ENCODE data around the gene FDPS.
"Not testable (repeated sequence)": the region's sequence is repeated elsewhere in the genome, so short reads cannot be mapped to it uniquely, and the experiment has no call there.

Gene FDPS

DNA sequence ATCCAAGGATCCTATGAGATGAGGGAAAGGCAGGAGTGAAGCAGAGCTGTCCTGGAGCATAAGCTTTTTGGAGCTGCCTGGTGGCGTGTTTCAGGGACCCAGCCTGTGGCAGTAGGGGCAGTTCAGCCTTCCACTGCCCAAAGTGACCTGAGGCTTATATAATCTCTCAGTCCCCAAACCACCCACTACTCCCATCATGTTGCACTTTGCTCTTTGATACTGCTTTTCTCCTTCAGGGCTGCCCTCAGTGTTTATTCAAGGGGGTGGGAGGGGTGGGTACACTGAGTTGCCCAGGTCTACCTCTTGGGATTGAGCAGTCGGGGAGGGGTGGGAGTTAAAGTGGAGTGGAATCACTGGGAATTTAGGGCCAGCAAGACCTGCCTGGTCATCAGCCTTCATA is 22.1 kb upstream of the FDPS start:
- DNase-seq, result no peak

DNA sequence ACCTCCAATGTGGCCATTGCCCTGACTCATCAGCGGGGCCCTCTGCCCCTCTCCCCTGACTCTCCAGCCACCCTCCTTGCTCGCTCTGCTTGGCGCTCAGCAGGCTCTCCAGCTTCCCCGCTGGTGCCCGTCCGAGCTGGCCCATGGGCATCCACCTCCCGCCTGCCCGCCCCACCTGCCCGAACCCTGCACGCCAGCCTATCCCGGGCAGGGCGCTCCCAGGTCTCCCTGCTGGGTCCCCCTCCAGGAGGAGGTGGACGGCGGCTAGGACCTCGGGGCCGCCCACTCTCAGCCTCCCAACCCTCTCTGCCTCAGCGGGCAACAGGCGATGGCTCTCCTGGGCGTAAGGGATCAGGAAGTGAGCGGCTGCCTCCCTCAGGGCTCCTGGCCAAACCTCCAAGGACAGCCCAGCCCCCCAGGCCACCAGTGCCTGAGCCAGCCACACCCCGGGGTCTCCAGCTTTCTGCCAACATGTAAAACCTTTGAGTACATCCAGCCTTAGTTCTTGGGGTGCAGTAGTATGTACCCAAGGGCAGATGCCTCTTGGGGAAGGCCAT is 20.6 kb upstream of the FDPS start:
- no peak for DNase-seq

DNA sequence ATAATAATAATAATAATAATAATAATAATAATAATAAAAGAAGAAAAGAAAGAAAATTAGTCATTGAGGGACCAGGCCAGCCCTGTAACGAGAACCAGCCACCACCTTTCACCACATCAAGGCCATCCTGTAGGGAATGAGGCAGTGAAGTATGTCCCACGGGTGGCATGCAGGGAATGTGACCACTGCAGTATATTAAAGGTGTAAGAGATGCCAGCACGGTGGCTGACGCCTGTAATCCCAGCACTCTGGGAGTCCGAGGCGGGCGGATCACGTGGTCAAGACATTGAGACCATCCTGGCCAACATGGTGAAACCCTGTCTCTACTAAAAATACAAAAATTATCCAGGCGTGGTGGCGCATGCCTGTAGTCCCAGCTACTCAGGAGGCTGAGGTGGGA is 17.7 kb upstream of the FDPS start:
- not testable (repeated sequence) for DNase-seq

DNA sequence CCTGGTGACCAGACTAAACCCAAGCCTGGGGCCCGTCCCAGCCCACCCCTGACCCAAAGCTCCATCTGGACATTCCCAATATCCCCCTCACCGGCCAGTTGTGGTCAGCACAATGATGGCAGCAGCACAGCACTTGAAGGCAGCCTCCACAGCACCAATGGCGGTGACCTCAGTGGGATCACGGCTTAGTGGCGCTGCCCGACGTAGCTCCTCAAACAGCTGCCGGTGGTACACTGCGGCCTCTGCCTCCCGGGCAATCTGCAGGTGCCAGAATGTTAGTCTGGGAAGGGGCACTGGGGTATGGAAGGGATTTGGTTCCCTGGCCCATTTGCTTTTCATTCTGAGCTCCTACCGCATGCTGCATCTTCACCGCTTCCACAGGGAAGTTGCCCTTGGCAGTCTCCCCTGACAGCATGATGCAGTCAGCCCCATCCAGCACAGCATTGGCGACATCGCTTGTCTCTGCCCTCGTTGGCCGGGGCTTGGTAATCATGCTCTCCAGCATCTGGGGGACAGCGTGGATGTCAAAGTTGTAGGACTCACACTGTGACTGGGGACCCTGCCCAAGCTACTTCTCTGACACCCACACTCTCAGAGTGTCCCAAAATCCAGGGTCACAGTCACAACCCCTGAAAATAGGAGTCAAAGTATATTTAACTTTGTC is 15.4 kb upstream of the FDPS start:
- DNase-seq, result no peak

DNA sequence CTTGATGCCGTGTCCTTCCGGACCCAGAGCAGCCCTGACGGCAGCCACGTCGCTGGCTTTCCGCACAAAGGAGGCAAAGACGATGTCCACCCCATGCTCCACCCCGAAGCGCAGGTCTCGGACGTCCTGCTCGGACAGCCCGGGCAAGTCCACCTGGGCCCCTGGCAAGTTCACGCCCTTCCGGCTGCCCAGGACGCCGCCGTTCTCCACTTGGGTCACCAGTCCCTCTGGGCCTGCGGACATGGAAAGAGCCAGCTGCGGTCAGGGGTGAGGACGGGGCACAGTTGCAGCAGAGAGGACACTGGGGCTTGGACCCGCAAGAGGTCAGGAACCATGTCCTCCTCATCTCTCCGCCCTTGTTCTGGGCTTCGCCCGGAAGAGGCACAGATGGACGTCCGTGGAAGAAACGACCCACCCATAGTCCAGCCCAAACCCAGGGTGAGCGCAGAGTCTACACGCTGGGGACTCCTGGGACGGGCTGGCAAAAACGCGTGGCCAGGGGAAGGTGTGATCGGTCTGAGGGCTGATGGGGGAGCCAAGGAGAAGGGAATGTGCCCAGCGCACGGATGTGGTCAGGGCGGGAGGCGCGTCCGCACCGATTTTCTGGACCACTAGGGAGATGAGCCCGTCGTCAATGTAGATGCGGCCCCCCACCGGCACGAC is 14.0 kb upstream of the FDPS start:
- DNase-seq, result no peak

DNA sequence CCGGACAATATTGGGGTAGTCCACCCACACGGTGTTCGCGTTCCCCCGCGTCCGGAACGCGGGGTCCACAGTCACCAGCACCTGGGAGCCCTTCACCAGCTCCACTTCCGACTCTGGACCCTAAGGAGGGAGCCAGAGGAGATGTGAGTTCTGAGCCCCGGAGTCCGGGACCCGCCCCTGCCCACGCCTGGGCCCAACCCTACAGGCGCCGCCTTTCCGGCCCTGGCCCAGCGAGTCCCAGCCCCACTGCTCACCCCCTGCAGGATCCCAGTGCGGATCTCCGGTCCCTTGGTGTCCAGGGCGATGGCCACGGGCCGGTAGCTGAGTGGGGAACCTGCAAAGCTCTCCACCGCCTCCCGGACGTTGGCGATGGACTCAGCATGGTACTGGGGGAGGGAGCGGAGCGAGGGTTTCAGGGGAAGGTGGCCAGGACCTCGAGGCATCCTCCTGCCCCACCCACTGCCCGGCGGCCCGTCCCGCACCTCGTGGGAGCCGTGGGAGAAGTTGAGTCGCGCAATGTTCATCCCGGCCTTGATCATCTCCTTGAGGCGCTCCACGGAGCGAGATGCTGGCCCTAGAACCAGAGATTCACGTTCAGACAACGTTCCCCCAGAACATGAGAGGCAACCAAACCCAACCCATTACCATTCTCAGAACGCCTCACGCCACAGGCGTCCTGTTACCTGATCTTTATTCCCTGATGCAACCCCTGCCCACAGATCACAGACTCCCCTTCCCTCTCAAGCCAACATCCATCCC is 13.3 kb upstream of the FDPS start:
- no peak for DNase-seq

DNA sequence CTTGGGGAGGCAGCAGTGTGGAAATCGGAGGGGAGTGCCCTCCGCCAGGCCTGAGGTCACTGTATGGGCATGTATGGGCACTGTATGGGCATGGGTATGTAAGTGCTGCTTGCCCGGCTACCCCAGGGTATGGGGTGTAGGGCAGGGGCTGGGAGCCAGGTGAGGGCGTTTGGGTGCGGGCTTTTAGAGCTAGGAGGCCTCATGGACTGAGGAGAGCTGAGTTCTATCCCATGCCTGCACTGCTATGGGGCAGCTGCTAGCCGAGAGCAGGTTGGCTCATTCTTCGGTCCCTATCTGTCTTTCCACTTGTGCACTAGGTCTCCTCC is 12.8 kb upstream of the FDPS start:
- no peak for DNase-seq

DNA sequence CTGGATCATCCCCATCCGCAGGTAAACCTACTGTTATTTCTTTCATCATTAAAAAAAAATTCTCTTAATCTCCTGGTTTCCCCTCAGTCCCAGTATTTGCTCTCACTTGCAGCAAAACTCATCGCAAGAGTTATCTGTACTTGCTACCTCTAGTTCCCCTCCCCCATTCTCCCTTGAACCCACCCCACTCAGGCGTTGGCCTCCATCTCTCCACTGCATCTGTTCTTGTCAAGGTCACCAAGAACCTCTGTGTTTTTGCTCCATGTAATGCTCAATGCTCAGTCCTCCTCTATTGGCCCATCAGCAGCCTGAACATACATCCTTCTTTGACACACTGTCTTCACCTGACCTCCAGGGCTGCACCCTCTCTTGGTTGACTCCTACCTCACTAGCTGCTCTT is 12.0 kb upstream of the FDPS start:
- no peak for DNase-seq

DNA sequence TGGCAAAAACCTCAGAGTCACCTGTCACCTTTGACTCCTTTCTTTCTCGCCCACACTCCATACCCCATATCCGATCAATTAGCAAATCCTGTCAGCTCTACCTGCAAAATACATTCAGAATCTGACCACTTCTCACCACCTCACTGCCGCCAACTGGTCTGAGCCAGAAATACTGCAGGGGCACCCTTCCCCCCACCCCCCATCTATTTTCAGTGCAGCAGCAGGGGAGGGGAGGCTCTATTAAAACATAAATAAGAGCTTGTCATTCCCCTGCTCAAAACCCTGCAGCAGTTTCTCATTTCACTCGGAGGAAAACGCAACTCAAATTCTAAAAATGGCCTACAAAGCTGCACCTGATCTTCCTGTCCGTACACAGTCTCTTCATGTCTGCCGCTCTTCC is 11.3 kb upstream of the FDPS start:
- DNase-seq, result no peak

DNA sequence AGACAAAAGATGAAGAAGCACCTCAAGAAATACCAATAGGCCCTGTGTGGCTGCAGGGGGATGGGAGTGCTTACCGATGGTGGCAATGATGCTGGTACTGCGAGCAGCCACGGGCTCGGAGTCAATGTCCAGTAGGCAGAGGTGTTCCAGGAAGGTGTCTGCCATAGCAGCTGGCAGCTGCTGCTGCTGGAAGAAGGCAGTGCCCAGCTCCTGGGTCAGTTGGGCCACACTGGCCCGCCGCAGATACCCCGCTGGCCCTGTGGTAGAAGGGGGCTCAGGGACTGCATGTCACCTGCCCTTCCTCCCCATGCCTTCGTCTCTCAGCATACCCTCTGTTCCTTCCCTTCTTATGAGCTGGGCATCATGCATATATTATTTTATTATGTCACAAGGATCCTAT is 8.6 kb upstream of the FDPS start:
- DNase-seq, result no peak

DNA sequence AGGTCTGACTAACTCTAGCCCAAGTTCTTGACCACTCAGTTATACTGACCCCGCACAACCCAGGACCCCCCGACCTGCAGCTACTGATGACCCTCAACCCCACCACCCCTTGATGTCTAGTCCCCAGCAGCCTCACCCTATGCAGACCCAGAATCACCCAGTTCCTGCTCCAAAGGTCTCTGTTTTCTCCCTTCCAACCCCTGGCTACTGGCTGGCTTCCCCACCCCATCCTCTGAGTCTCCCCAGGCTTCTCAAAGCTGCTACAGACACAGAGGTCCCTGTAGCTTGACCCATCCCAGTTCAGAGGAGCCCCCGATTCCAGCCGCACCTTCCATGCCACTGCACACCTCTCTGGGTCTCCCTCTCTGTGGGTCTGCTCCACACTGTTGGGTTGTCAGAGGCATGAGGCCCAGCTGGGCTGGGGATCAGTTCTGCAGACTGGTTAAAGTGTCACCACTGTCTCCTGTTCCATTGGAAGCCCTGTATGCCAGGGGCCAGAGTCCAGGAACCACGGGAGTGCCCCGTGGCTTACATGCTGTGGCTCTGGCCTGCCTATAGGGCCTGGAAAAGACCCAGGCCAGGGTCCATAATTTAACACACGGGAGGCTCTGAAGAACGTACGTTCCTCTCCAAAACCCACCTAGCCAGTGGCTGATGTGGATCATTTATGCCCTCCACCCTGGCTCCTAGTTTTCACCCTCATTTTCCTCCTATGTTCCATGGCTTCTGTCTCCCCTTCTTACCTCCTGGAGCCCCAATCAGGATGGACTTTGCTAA is 7.9 kb upstream of the FDPS start:
- no peak for DNase-seq

DNA sequence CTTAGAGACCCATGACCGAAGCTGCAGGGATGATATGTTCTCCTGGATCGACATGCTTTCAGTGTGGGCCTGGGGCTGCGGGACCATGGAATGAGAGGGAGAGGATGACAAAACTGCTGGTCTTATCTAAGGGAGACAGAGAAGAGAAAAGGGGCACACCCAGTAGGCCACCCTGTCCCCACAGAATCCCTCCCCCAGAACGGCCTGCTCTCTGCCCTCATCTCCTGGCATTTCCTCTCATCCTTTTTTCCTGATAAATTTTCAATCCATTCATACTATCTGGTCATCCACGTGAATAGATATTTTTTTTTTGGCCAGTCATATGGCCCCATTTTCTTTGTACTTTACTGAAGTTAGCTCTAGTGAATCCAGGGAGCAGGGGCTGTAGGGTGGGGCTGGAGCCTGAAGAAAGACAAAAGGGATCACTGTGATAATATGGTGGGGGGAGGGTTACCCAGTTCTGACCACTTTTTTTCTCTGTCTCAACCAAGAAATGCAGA is 7.3 kb upstream of the FDPS start, which contains the start of gene PKLR:
PKLR (minus strand) TSS at position 97 of the 500 bp plus-strand sequence; CDS start at position 54, 43 bp downstream.
- DNase-seq, result no peak

DNA sequence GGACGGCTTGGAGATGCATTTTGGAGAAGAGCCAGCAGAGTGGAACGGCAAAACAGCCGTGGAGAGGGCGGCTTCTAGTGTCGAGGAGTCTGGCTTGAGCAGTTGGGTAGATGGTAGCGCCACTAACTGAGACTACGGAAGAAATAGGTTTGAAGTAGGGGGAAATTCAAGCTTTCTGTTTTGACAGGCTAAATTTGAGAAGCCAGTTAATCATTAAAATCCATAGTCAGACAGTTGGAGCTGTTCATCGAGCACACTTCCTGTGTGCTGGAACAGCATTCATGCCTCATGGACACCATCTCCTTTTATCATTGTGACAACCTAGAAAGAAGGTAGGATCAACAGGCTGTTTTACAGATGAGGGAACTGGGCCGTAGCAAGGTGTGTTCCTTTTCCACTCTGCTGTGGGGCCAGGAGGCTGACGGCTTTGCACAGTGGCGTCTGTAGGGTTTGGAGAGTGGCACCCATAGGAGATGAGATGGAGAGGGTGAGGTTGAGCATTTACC is 4.1 kb upstream of the FDPS start:
- DNase-seq, result no peak

DNA sequence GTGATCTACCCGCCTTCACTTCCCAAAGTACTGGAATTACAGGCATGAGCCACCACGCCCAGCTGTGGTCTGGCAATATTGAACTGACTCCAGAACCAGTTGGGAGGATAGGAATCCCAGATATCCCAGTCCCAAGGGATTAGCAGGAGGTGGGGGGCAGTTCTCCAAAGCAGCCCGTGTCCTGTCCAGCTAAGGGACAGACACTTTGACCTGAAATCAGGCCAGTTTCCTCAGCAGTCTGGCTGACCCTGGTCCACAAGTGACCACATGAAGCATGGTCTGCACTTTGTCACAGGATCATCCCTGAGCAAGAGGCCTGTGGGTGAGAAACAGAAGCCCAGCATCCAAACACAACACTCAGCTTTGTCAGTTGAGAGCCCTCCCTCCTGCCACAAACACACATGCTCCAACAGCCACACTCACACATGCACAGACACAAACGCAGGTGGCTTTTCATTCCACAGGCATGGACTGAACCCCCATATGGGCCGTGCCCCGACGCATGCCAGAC is 2.7 kb upstream of the FDPS start:
- no peak for DNase-seq

DNA sequence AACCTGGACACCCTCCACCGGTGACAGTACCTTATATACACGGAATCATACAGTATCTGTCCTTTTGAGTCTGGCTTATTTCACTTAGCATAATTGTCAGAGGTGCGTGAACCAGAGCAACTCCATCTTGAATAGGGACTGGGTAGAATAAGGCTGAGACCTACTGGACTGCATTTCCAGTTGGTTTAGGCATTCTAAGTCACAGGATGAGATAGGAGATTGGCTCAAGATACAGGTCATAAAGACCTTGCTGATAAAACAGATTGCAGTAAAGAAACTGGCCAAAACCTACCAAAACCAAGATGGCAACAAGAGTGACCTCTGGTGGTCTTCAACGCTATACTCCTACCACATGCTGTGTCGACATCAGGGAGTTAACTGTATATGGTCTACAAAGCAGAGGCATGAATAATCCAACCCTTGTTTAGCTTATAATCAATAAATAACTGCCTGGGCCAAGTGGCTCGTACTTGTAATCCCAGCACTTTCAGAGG is 1.4 kb upstream of the FDPS start:
- DNase-seq, result peak; percentile 8

DNA sequence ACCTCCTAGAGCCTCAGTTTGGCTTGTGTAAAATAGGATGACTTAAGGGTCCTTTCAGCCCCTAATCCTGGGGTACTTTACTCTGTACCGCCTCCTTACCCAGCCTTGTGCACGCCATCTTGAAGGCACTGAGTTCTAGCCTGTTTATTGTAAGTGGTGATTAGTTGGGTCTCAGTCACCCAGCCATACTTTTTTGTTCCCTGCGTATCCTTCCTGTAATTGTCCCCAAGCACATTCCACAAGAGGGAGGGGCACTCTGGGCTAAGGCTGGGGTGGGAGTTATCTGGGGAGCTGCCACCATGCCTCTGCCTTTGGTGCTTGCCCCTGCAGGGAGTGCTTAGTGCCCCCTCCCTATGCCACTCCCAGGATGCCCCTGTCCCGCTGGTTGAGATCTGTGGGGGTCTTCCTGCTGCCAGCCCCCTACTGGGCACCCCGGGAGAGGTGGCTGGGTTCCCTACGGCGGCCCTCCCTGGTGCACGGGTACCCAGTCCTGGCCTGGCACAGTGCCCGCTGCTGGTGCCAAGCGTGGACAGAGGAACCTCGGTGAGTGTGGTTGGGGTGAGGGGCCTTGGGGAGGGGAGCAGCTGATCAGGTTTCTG is 856 bp downstream of the FDPS start:
- peak; percentile 6 for DNase-seq

DNA sequence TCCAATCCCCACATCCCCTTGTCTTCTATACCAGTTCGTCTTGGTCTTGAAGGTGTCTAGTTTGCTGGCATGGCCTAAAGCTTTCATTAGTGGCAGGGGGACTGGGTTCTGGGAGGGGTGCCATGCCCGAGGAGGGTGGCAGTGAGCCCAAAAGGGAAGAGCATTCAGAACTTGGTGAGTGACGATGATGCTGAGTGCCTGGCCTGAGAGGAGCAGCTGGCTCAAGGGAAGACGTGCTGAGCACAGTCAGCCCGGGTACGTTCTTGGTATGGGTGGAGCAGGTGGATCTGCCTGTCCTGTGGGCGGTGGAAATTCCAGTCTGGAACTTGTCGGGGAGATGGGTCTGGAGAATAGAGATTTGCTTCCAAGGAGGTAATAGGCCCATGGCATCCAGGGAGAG is 4.6 kb downstream of the FDPS start:
- no peak for DNase-seq

DNA sequence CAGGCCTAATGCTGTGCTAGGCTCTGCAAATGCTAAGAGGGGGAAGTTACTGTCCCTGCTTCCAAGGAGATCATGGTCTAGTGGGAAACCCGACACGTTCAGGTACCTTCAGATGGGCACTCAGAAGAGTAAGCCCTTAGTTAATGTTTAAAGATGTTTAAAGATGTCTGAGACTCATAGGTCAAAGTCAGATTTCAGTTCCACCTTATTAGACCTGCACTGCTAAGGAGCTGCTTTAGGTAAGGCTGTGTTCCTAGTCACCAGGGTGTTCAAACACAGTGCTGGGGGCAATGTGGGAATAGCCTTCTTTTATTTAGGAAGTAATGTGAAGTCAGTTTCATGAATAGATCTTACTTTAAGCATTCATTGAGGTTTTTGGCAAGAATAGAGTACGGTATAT is 8.3 kb downstream of the FDPS start:
- DNase-seq, result no peak

DNA sequence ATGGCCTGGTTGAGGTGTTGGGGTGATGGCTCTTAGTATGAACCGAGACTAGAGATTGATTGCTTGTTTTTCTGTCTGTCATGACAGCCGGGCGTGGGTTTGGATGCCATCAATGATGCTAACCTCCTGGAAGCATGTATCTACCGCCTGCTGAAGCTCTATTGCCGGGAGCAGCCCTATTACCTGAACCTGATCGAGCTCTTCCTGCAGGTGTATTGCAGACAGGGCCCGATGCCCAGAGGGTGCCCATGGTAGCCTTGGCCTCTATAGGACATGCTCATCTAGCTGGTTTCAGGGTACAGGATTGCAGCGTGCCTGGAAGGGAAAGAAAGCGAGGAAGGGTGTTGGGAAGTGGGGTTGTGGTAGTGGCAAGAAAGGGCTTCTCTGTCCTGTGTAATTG is 9.4 kb downstream of the FDPS start:
- no peak for DNase-seq

DNA sequence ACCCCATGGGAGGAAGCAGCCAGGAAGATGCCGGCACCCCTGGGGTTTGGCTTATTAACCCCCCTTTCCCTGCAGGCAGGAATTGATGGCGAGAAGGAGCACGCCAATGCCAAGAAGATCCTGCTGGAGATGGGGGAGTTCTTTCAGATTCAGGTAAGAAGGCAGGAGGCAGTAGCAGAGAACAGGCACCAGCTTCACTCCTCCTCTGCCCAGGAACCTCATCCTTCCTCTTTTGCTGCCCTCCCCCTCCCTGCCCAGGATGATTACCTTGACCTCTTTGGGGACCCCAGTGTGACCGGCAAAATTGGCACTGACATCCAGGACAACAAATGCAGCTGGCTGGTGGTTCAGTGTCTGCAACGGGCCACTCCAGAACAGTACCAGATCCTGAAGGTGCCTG is 10.9 kb downstream of the FDPS start:
- no peak for DNase-seq

DNA sequence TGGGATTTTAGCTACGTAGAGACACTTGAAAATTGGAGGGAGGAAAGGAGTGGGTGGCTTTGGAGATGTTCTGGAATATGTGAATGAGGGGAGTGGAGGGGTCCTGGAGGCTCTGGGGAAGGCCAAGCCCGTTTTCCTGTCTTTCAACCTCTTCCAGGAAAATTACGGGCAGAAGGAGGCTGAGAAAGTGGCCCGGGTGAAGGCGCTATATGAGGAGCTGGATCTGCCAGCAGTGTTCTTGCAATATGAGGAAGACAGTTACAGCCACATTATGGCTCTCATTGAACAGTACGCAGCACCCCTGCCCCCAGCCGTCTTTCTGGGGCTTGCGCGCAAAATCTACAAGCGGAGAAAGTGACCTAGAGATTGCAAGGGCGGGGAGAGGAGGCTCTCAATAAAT is 11.6 kb downstream of the FDPS start:
- peak; percentile 73 for DNase-seq
